Stomach smooth muscle (tissue), 2 donors: Measurements from ENCODE around the gene CFAP45.

Source experiments
- H3K27ac ChIP-seq: one replicate; pipeline ENCODE4 v1.7.0; 2013; ENCODE audit warnings: mild to moderate bottlenecking, low read length, inconsistent platforms
- H3K27me3 ChIP-seq, 2 donors: one replicate each; pipeline ENCODE4 v1.7.0; 2013; ENCODE audit warnings: low read length in 2 of 2; ENCODE audit not compliant: insufficient read depth in 2 of 2, control insufficient read depth in 1 of 2
- H3K36me3 ChIP-seq, 2 donors: one replicate each; pipeline ENCODE4 v1.7.0; 2013; ENCODE audit warnings: low read length in 2 of 2; ENCODE audit not compliant: control insufficient read depth in 2 of 2, insufficient read depth in 2 of 2
- H3K4me1 ChIP-seq: one replicate; pipeline ENCODE4 v1.7.0; 2013; ENCODE audit warnings: low read length; ENCODE audit not compliant: control insufficient read depth, insufficient read depth
- H3K4me3 ChIP-seq, 2 donors: one replicate each; pipeline ENCODE4 v1.7.0; 2013; ENCODE audit warnings: low read length in 2 of 2
- H3K9ac ChIP-seq, 2 donors: one replicate each; pipeline ENCODE4 v1.7.0; 2013; ENCODE audit warnings: low read length in 2 of 2, mild to moderate bottlenecking in 1 of 2
- H3K9me3 ChIP-seq, 2 donors: one replicate each; pipeline ENCODE4 v1.7.0; 2013; ENCODE audit warnings: low read length in 2 of 2; ENCODE audit not compliant: control insufficient read depth in 2 of 2
- donor health status: healthy.
- donor health status: Pancreatic carcinoma.

The CFAP45 gene

DNA sequence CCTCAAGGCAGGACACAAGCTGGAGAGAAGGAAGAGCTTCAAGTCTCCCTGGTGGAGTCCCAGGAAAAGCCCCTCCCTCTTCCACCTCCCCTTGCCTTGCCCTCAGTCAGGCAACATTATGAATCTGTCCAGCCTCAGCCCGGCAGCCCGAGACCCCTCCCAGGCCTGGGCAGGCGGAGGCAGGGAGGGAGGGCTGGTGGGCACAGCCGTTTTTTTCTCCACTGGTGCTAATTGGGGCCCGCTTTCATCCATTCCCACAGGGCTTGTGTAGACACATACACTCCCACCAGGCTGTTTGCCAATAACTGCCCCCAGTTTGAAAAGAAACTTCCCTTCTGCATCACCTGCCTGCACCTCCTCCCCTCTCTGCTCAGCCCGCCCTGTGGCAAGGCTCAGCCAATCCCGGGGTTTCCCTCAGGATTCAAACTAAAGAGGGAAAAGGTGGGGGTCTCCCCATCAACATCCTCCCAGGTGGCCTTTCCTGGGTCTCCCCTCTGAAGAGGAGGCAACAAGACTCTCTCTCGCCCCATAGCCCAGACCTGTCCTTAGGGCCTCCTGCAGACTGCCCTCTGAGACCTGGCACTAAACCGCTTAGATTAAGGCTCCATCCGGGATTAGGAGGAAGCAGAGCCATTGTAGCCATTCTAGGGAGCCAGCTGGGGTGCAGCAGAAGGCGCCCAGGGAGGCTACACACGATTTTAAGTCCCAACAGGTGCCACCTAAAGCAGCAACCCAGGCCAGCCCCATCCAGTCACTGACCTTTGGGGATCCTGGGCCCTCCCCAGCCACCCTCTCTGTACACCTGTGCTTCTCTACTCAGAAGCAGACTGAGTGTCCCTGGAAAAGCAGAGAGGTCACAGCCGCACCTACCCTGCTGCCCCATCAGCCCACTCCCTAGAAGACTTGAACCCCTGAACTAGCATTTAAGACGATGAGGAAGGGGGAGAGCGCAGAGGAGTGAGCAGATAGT, 41.9 kb upstream of the CFAP45 start:
- Histone ChIP-seq H3K36me3 (no peaks in the 10 kb centered on the region), H3K9ac (no peak overlapping the region)

DNA sequence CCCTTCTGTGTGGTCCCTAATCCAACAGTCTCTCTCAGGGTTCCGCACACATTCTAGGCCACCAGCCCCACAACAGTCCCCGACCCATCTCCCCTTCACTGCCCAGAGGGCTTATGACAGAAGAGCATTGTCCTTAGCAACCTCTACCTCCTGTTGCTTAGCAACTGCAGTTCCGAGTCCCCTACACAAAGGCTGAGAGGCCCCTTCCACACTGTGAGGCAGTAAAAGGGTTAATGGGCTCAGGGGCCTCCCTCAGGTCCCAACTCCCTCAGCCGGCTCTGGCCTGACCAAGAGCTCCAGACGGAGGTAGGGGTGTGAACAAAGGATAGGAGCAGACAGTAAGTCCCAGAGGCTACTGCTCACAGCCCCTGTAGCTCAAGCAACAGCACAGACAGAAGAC, 41.2 kb upstream of the CFAP45 start:
- H3K9ac ChIP-seq = no peak overlapping the region
- no peak overlapping the region for H3K4me3 ChIP-seq
- H3K4me1 ChIP-seq = peaks cover 20% of the 10 kb centered on the region
- H3K27ac ChIP-seq = no peak overlapping the region
- H3K27me3 ChIP-seq = peaks cover 13 to 19% of the 10 kb centered on the region in 2 donors
- H3K36me3 ChIP-seq = no peaks in the 10 kb centered on the region
- no peaks in the 10 kb centered on the region for H3K9me3 ChIP-seq

More for the DNA sequence above, 41.9 kb upstream of the CFAP45 start:
- Histone ChIP-seq H3K27ac (no peak overlapping the region), H3K4me1 (peaks cover 15% of the 10 kb centered on the region), H3K9me3 (no peaks in the 10 kb centered on the region), H3K27me3 (peaks cover 13 to 19% of the 10 kb centered on the region in 2 donors), H3K4me3 (no peak overlapping the region)

DNA sequence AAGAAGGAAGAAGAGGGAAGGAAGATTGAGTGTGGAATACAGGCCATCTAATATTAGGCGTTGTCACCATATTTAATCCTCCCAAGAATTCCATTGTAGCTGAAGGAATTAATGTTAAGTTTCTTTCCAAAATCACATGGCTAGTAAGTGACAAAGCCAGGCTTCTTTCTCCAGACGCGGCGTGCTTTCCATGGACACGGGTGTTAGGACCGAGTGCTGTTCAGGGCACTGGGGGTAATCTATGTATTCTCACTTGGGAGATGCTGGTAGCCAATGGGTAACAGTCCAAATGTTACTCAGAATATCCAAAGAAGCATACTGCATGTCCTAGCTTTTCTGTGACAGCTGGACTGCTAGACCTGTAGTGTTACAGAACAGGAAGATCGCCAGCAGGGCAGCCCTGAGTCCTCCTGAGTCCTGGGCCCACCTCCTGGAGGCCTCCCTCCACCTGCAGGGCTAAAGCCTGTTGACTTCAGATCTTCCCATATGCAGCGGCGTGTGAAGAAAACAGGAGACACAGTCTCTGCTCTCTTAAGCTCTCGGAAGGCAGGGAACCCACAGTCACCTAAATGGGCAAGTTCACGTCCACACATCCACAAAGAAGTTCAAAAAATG, 40.1 kb upstream of the CFAP45 start:
- Histone ChIP-seq H3K27ac (no peak overlapping the region), H3K4me3 (no peak overlapping the region), H3K4me1 (peaks cover 11% of the 10 kb centered on the region), H3K27me3 (peaks cover 13 to 19% of the 10 kb centered on the region in 2 donors), H3K9me3 (no peaks in the 10 kb centered on the region), H3K36me3 (no peaks in the 10 kb centered on the region), H3K9ac (no peak overlapping the region)

DNA sequence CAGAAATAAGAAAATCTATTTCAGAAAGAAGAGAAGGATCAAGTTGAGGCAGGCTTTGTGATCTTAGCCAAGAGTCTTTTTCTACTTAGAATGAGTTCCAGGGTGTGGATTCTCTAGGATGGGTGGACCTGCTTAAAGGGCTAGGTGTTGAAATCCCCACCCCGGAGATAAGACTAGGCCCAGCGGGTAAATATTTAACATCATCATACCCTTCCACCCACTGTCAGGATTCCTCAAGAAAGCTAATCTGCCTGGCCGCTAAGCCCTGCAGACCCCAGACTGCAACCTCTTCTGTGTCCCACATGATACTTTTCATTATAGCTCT, 39.7 kb upstream of the CFAP45 start:
- H3K27me3 ChIP-seq = peaks cover 13 to 19% of the 10 kb centered on the region in 2 donors
- H3K4me1 ChIP-seq = peaks cover 8% of the 10 kb centered on the region
- H3K36me3 ChIP-seq = no peaks in the 10 kb centered on the region
- no peak overlapping the region for H3K9ac ChIP-seq
- H3K4me3 ChIP-seq = no peak overlapping the region
- H3K9me3 ChIP-seq = no peaks in the 10 kb centered on the region
- no peak overlapping the region for H3K27ac ChIP-seq

DNA sequence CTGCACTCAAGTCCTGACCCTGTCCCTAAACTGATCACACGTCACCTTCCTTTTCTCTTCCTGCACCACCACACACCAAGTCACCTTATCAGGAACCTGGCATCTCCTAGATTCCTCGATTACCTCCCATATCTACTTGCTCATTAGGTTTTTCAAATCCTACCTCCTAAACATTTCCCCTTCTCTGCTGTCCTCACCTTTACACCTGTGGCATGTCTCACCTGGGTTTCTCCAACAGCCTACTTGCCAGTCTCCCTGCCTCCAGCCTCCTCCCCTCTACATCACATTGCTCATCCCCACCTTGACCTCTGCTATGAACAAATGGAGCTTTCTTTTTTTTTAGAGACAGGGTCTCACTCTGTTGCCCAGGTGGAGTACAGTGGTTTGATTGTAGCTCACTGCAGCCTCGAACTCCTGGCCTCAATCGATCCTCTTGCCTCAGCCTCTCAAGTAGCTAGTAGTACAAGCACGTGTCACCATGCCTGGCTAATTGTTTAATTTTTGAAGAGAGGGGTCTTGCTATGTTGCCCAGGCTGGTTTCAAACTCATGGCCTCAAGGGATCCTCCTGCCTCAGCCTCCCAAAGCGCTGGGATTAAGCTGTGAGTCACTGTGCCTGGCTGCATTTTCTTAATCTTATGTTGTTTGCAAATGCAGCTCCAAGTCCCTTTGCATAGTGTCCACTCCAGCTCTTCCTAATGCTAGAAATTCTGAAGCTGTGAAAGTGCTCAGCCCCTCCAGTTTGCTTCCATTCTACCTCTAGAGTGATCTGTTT, 39.1 kb upstream of the CFAP45 start:
- Histone ChIP-seq H3K27me3 (peaks cover 13 to 17% of the 10 kb centered on the region in 2 donors), H3K27ac (no peak overlapping the region), H3K4me3 (no peak overlapping the region), H3K9me3 (no peaks in the 10 kb centered on the region), H3K9ac (no peak overlapping the region), H3K4me1 (peaks cover 8% of the 10 kb centered on the region), H3K36me3 (no peaks in the 10 kb centered on the region)

DNA sequence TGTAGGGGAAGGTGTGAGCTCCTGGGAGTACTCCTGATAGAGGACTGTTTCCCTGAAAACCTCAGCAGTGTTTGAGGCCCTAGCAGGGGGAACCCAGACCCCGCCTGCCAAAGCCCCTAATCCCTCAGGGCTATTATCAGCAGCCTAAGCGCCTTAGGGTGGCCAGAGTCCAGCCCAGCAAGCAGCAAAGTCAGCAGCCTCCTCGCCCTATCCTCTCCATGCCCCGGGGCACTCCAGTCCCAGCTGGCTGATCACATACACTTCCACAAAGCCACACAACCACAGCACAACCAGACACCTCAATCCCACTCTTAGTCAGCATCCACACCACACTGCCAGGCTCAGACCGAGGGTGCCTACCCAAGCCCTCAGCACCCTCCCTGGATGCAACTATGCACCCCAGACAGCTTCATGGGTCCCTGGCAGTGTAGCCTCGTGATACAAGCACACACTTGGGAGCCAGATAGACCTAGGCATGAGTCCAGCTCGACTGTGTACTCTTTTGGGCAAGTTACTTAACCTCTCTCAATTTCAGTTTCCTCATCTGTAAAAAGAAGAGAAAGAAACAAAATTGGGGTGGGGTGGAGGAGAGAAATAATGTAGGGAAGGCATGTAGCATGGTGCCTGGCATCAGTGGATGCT, 38.4 kb upstream of the CFAP45 start:
- peaks cover 8% of the 10 kb centered on the region for H3K4me1 ChIP-seq
- H3K9ac ChIP-seq = no peak overlapping the region
- no peaks in the 10 kb centered on the region for H3K9me3 ChIP-seq
- peaks cover 13 to 15% of the 10 kb centered on the region in 2 donors for H3K27me3 ChIP-seq
- no peaks in the 10 kb centered on the region for H3K36me3 ChIP-seq
- H3K27ac ChIP-seq = no peak overlapping the region
- no peak overlapping the region for H3K4me3 ChIP-seq

DNA sequence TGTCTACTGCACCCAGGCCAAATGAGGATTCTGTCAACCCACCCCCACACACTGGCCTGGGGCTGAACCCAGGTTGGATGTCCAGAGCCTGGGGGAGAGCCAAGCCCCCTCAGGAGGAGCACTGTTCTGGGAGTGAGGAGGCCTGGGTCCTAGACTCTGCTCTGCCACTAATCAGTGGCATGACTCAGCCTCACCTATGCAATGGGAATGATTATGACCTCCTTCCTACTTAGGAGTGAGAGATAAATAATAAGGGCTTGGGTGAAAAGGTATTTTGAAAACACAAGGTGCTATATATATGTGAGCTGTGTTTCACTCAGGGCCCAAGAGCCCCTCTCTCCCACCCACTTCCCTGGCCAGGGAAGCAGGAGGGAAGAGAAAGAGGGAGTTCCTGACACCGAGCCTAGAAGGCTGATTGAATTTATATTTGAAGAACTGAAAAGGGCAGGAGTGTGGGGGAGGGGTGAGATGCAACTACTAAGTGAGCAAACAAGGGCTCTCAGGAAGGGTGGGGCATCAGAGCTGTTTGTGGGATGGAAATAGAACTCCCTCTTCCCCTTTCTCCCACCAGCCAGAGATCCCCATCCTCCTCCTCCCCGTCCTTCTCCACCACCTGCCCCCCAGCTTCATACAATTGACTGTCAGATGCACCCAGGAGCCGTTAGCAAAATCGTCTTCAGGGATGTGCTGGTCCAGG, 37.2 kb upstream of the CFAP45 start:
- H3K9ac ChIP-seq = no peak overlapping the region
- no peaks in the 10 kb centered on the region for H3K36me3 ChIP-seq
- no peaks in the 10 kb centered on the region for H3K9me3 ChIP-seq
- no peak overlapping the region for H3K4me3 ChIP-seq
- no peak overlapping the region for H3K27ac ChIP-seq
- H3K27me3 ChIP-seq = peaks cover 8 to 13% of the 10 kb centered on the region in 2 donors
- peaks cover 8% of the 10 kb centered on the region for H3K4me1 ChIP-seq

DNA sequence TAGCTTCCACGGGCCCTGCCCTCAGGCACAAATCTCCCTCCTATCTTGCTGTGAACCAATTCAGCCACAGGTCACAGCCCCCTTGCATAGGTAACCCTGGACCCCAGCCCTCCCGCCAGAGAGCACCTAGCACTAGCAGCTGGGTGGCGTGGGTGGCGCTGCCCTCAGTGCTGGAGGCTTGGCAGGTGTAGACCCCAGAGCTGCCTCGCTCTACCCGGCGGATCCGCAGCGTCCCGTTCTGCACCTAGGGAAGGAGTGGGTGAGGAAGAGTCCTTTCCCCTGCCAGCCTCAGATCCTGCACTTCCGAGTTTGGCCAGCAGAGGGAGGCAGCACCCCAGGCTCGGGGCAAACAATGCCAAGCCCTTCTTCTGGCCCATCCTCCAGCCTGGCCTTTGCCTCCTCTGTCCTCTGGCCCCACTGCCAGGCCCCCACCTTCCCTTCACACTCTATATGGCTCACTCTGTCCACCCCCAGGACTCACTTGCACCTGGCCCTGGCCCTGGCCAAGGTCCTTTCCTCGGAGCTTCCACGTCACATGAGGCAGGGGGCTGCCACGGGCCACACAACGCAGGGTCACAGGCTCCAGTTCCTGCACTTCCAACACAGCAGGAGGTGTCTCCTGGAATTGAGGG, 36.4 kb upstream of the CFAP45 start:
- H3K9me3 ChIP-seq = no peaks in the 10 kb centered on the region
- peaks cover 8% of the 10 kb centered on the region for H3K4me1 ChIP-seq
- H3K27ac ChIP-seq = no peak overlapping the region
- no peak overlapping the region for H3K4me3 ChIP-seq
- no peaks in the 10 kb centered on the region for H3K36me3 ChIP-seq
- H3K9ac ChIP-seq = no peak overlapping the region
- H3K27me3 ChIP-seq = peaks cover 3 to 13% of the 10 kb centered on the region in 2 donors

DNA sequence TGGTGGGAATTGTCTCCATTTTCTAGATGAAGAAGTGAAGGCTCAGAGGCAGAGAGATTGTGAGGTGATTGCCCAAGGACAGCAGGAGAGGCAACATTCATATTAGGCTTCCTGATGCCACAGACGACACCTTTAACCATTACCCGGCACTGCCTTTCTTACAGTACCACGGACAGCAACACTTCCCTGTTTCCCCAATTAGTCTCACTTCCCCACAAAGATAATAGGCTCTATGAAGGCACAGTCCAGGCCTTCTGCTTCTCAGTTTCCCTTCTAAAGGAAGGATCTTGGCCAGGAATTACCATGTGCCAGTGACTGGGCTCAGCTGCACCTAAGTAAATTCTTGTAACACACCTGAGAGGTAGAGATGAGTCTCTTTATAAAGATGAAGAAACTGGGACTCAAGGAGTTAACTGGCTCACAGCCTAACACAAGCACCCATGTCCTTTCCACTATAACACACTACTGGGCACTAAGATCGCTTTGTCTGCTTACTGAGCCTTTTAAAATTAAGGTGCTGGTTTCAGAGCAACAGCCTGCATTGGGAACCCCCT, 35.8 kb upstream of the CFAP45 start:
- no peak overlapping the region for H3K27ac ChIP-seq

More for the DNA sequence above, 35.8 kb upstream of the CFAP45 start:
- Histone ChIP-seq H3K9ac (no peak overlapping the region), H3K4me3 (no peak overlapping the region), H3K9me3 (no peaks in the 10 kb centered on the region), H3K4me1 (peaks cover 8% of the 10 kb centered on the region), H3K27me3 (peaks cover 3 to 13% of the 10 kb centered on the region in 2 donors), H3K36me3 (no peaks in the 10 kb centered on the region)
